Right renal pelvis (tissue), 4 donors: Measurements from ENCODE around the gene ZBTB46. TPM values are rescaled to one million over a fixed set of nuclear protein-coding genes. Genes with fewer than 3 reads are reported as not detected.

Experiments
- DNase-seq, 4 donors: peaks; one replicate each; pipeline ENCODE4 v3.0.0-alpha.2; 2013; ENCODE audit warnings: low read depth in 4 of 4, low spot score in 3 of 4, missing footprints in 1 of 4
- polyA plus RNA-seq, 4 donors: library from polyadenylated mRNA; unstranded; fragments of 120-200 nt; gene quantifications; one replicate each; pipeline ENCODE4 v1.2.1, GENCODE V29; 2013; ENCODE audit not compliant: insufficient read length in 4 of 4

ZBTB46 gene
- polyA plus RNA-seq, 4 donors, result 16.7 to 20.1 (median 18.0) TPM

GRCh38 chr20:63698739-63699465 is 132.2 kb downstream of the ZBTB46 start:
- no peak for DNase-seq

GRCh38 chr20:63697868-63698545 is 133.1 kb downstream of the ZBTB46 start:
- no peak for DNase-seq

GRCh38 chr20:63697357-63697867 is 133.7 kb downstream of the ZBTB46 start:
- no peak for DNase-seq

GRCh38 chr20:63696628-63697356 is 134.3 kb downstream of the ZBTB46 start, which contains the start of gene TNFRSF6B:
TSS of gene TNFRSF6B (plus strand) at chr20:63696652. CDS start at chr20:63696768, 116 bp downstream.
- no peak for DNase-seq

GRCh38 chr20:63696306-63696627 is 134.8 kb downstream of the ZBTB46 start:
- peak in 1 of 4 donors; percentile 30 for DNase-seq

GRCh38 chr20:63695424-63696305 is 135.4 kb downstream of the ZBTB46 start:
- no peak for DNase-seq

- no peak for DNase-seq
Measured at GRCh38 chr20:63694584-63695423, 136.3 kb downstream of the ZBTB46 start.

- no peak for DNase-seq
Measured at GRCh38 chr20:63693733-63694583, 137.1 kb downstream of the ZBTB46 start.

Other genes with a start within 250 kb of the ZBTB46 start
- 10 to 100 TPM in 3 of 4 donors, 1 to 10 TPM in 1; 9.4 to 12.7 (median 10.7) TPM for gene GMEB2, start 204.2 kb downstream of the ZBTB46 start, polyA plus RNA-seq
- gene STMN3, start 177.8 kb downstream of the ZBTB46 start, polyA plus RNA-seq, result 10 to 100 TPM; 23.5 to 39.7 (median 29.3) TPM
- 10 to 100 TPM; 15.8 to 18.2 (median 17.6) TPM for gene RTEL1, start 173.0 kb downstream of the ZBTB46 start, polyA plus RNA-seq
- gene TNFRSF6B, start 134.6 kb downstream of the ZBTB46 start, polyA plus RNA-seq, result 1 to 10 TPM; 1.1 to 2.7 (median 1.6) TPM
- gene ARFRP1, start 123.3 kb downstream of the ZBTB46 start, polyA plus RNA-seq, result 10 to 100 TPM; 29.9 to 41.3 (median 34.4) TPM
- gene ZGPAT, start 123.2 kb downstream of the ZBTB46 start, polyA plus RNA-seq, result 10 to 100 TPM; 15.2 to 24.6 (median 18.0) TPM
- 10 to 100 TPM in 1 of 4 donors, 1 to 10 TPM in 3; 4.6 to 13.6 (median 7.3) TPM for gene LIME1, start 94.6 kb downstream of the ZBTB46 start, polyA plus RNA-seq
- 100 to 1,000 TPM in 1 of 4 donors, 10 to 100 TPM in 3; 75.7 to 142 (median 80.1) TPM for gene SLC2A4RG, start 91.5 kb downstream of the ZBTB46 start, polyA plus RNA-seq
- not detected for gene ABHD16B, start 30.2 kb upstream of the ZBTB46 start, polyA plus RNA-seq
- gene TPD52L2, start 34.0 kb upstream of the ZBTB46 start, polyA plus RNA-seq, result 10 to 100 TPM; 84.8 to 91.5 (median 87.1) TPM
- gene DNAJC5, start 63.9 kb upstream of the ZBTB46 start, polyA plus RNA-seq, result 10 to 100 TPM; 28.3 to 34.5 (median 31.1) TPM
- 10 to 100 TPM; 37.8 to 53.6 (median 45.0) TPM for gene UCKL1, start 125.2 kb upstream of the ZBTB46 start, polyA plus RNA-seq
- 10 to 100 TPM; 24.9 to 31.9 (median 26.1) TPM for gene ZNF512B, start 138.7 kb upstream of the ZBTB46 start, polyA plus RNA-seq
- gene SAMD10, start 148.4 kb upstream of the ZBTB46 start, polyA plus RNA-seq, result 10 to 100 TPM in 1 of 4 donors, 1 to 10 TPM in 3; 7.2 to 10.2 (median 8.3) TPM
- 10 to 100 TPM; 81.8 to 92.3 (median 84.5) TPM for gene PRPF6, start 149.9 kb upstream of the ZBTB46 start, polyA plus RNA-seq
- gene C20orf204, start 204.9 kb upstream of the ZBTB46 start, polyA plus RNA-seq, result 1 to 10 TPM in 1 of 4 donors, under 1 TPM in 3; 0.62 to 1.1 (median 0.75) TPM
- gene SOX18, start 218.4 kb upstream of the ZBTB46 start, polyA plus RNA-seq, result 10 to 100 TPM in 3 of 4 donors, 1 to 10 TPM in 1; 9.3 to 19.7 (median 10.9) TPM
- 10 to 100 TPM; 77.9 to 99.7 (median 81.5) TPM for gene TCEA2, start 231.9 kb upstream of the ZBTB46 start, polyA plus RNA-seq
- 1 to 10 TPM; 5.0 to 7.9 (median 5.6) TPM for gene RGS19, start 248.3 kb upstream of the ZBTB46 start, polyA plus RNA-seq
- gene OPRL1, start 248.8 kb upstream of the ZBTB46 start, polyA plus RNA-seq, result 1 to 10 TPM in 3 of 4 donors, under 1 TPM in 1; 0.80 to 1.3 (median 1.2) TPM